Fibroblast of lung (primary cell): ENCODE results near the gene CADPS. TPM values are rescaled to one million over a fixed set of nuclear protein-coding genes. Genes with fewer than 3 reads are reported as not detected.

Experiments used
- DNase-seq, 2 donors: peaks; one replicate each; pipeline versions ENCODE4 v3.0.0 to v3.0.0-alpha.2; 2010; ENCODE audit warnings: low read depth in 2 of 2
- H2AFZ ChIP-seq: 2 replicates; pipeline ENCODE4 v1.5.1; 2012; ENCODE audit warnings: low read length, control low read depth, inconsistent platforms
- H3K27ac ChIP-seq: 2 replicates; pipeline ENCODE4 v1.5.1; 2011; ENCODE audit warnings: low read length, control low read depth; ENCODE audit not compliant: insufficient read depth
- H3K27me3 ChIP-seq: 2 replicates; pipeline ENCODE4 v1.5.1; 2011; ENCODE audit warnings: mild to moderate bottlenecking, low read length; ENCODE audit not compliant: control insufficient read depth, insufficient read depth
- H3K36me3 ChIP-seq: 2 replicates; pipeline ENCODE4 v1.5.1; 2011; ENCODE audit warnings: low read length; ENCODE audit not compliant: control insufficient read depth, insufficient read depth
- H3K4me1 ChIP-seq: 2 replicates; pipeline ENCODE4 v1.5.1; 2011; ENCODE audit warnings: low read length; ENCODE audit not compliant: control insufficient read depth, insufficient read depth; ENCODE audit errors: extremely low read depth
- H3K4me2 ChIP-seq: 2 replicates; pipeline ENCODE4 v1.5.1; 2011; ENCODE audit warnings: low read length, control low read depth; ENCODE audit not compliant: insufficient read depth; ENCODE audit errors: extremely low read depth
- H3K4me3 ChIP-seq, 4 experiments: fragments of 200-600 bp in 1 of 4; sonication (generic) in 1 of 4; replicated peaks in 1 of 4; 2 replicates each; pipeline ENCODE4 v1.5.1; 2011 to 2016; ENCODE audit warnings: low read length in 4 of 4, low read depth in 3 of 4, mild to moderate bottlenecking in 3 of 4, control low read depth in 2 of 4, inconsistent platforms in 1 of 4, mixed read lengths in 1 of 4; ENCODE audit not compliant: insufficient read depth in 1 of 4; ENCODE audit errors: control extremely low read depth in 1 of 4
- H3K79me2 ChIP-seq: 2 replicates; pipeline ENCODE4 v1.5.1; 2012; ENCODE audit warnings: mild to moderate bottlenecking, low read length, inconsistent platforms; ENCODE audit not compliant: control insufficient read depth, insufficient read depth
- H3K9ac ChIP-seq: 2 replicates; pipeline ENCODE4 v1.5.1; 2011; ENCODE audit warnings: mild to moderate bottlenecking, low read length, control low read depth; ENCODE audit not compliant: insufficient read depth
- H3K9me3 ChIP-seq: 2 replicates; pipeline ENCODE4 v1.5.1; 2012; ENCODE audit warnings: low read depth, low read length; ENCODE audit not compliant: control insufficient read depth, insufficient read depth
- H4K20me1 ChIP-seq: 2 replicates; pipeline ENCODE4 v1.5.1; 2011; ENCODE audit warnings: low read length; ENCODE audit not compliant: control insufficient read depth, insufficient read depth; ENCODE audit errors: extremely low read depth
- CTCF ChIP-seq, 2 donors: IDR thresholded peaks in 1 of 2; conservative IDR thresholded peaks in 1 of 2; 1 replicate in 1 of 2; 2 replicates in 1 of 2; pipeline ENCODE4 v1.5.1; 2011 to 2012; ENCODE audit warnings: low read length in 2 of 2, control low read depth in 1 of 2, inconsistent platforms in 1 of 2, low read depth in 1 of 2, mild to moderate bottlenecking in 1 of 2
- EZH2 ChIP-seq: IDR thresholded peaks from 2 replicates; pipeline ENCODE4 v1.5.1; 2012; ENCODE audit warnings: low read length, control low read depth, mild to moderate bottlenecking; ENCODE audit errors: missing control alignments
- polyA plus RNA-seq, 2 donors: library from polyadenylated mRNA; depleted of rRNA in 1 of 2; stranded (reverse) in 1 of 2; unstranded in 1 of 2; fragments of >200 nt; gene quantifications; 2 replicates each; pipeline ENCODE4 v1.2.1, GENCODE V29; 2011 to 2012; ENCODE audit warnings: missing spikeins in 1 of 2
- total RNA-seq: library from RNA; depleted of rRNA; stranded (reverse); fragments of >200 nt; gene quantifications from 2 replicates; pipeline ENCODE4 v1.2.1, GENCODE V29; 2014

CADPS gene
- total and polyA plus RNA-seq, 2 donors (not counting 1 experiment from before 2014, with no cell fraction given) = 2.3 to 63.1 TPM

GRCh38 chr3:62373215-62373614 lies 502.0 kb downstream of the CADPS start, which contains the start of gene FEZF2:
Gene FEZF2, minus strand, starts transcription at chr3:62373550. Its CDS starts 682 bp downstream, at chr3:62372868.
- H3K36me3 ChIP-seq = no peaks in the 10 kb centered on the region
- no peak within 1 kb of the TSS for H3K9ac ChIP-seq
- DNase-seq = no peak
- H2AFZ ChIP-seq = no peak within 1 kb of the TSS
- peaks cover 96% of the 10 kb centered on the region for H3K27me3 ChIP-seq
- H3K4me3 ChIP-seq = peak within 1 kb of the TSS; percentile 32 to 46 (median 44)
- no peaks in the 10 kb centered on the region for H3K4me1 ChIP-seq
- TF ChIP-seq EZH2 = no peak
- TF ChIP-seq CTCF (conservative IDR thresholded peaks at IDR 0.05 in 1 of 2, IDR thresholded peaks at IDR 0.05 in 1 of 2; ENCODE audit: low read depth in 1 of 2, low read length in 2 of 2) = no peak
- no peaks in the 10 kb centered on the region for H4K20me1 ChIP-seq
- no peaks in the 10 kb centered on the region for H3K9me3 ChIP-seq
- no peak within 1 kb of the TSS for H3K27ac ChIP-seq
- H3K4me2 ChIP-seq = peak within 1 kb of the TSS; percentile 68
- H3K79me2 ChIP-seq = no peaks in the 10 kb centered on the region

- H3K36me3 ChIP-seq = no peaks in the 10 kb centered on the region
- H4K20me1 ChIP-seq = no peaks in the 10 kb centered on the region
- peaks cover 96% of the 10 kb centered on the region for H3K27me3 ChIP-seq
- no peak overlapping the region for H2AFZ ChIP-seq
- peak in 1 of 2 donors; percentile 8 for DNase-seq
- H3K27ac ChIP-seq = no peak overlapping the region
- no peak overlapping the region for H3K9ac ChIP-seq
- no peaks in the 10 kb centered on the region for H3K4me1 ChIP-seq
- H3K4me3 ChIP-seq = no peak overlapping the region
- TF ChIP-seq EZH2 = no peak
- no peak for TF ChIP-seq CTCF (conservative IDR thresholded peaks at IDR 0.05 in 1 of 2, IDR thresholded peaks at IDR 0.05 in 1 of 2; ENCODE audit: low read depth in 1 of 2, low read length in 2 of 2)
- no peaks in the 10 kb centered on the region for H3K79me2 ChIP-seq
- H3K9me3 ChIP-seq = no peaks in the 10 kb centered on the region
- H3K4me2 ChIP-seq = no peak overlapping the region
Observed at GRCh38 chr3:62372621-62373041, 502.6 kb downstream of the CADPS start.

GRCh38 chr3:62371720-62372591 lies 503.3 kb downstream of the CADPS start:
- H3K79me2 ChIP-seq = no peaks in the 10 kb centered on the region
- H3K27me3 ChIP-seq = peaks cover 95% of the 10 kb centered on the region
- H3K27ac ChIP-seq = no peak overlapping the region
- no peaks in the 10 kb centered on the region for H3K9me3 ChIP-seq
- H3K4me3 ChIP-seq = no peak overlapping the region
- DNase-seq = no peak
- no peak overlapping the region for H2AFZ ChIP-seq
- H3K36me3 ChIP-seq = no peaks in the 10 kb centered on the region
- H4K20me1 ChIP-seq = no peaks in the 10 kb centered on the region
- TF ChIP-seq CTCF (conservative IDR thresholded peaks at IDR 0.05 in 1 of 2, IDR thresholded peaks at IDR 0.05 in 1 of 2; ENCODE audit: low read depth in 1 of 2, low read length in 2 of 2) = no peak
- TF ChIP-seq EZH2 = peak; percentile 19
- H3K4me2 ChIP-seq = no peak overlapping the region
- no peaks in the 10 kb centered on the region for H3K4me1 ChIP-seq
- no peak overlapping the region for H3K9ac ChIP-seq
